ENCODE results near the gene HYCC1.
"Not testable (repeated sequence)": the region's sequence is repeated elsewhere in the genome, so short reads cannot be mapped to it uniquely, and the experiment has no call there.

HYCC1 gene

GRCh38 chr7:22985436-22985835 is 28.5 kb downstream of the HYCC1 start:
- Histone ChIP-seq H3K36me3 (peaks cover 13% of the 10 kb centered on the region), H3K4me3 (no peak overlapping the region), H3K4me2 (no peak overlapping the region), H4K20me1 (no peaks in the 10 kb centered on the region), H3K4me1 (no peaks in the 10 kb centered on the region), H3K9me3 (no peaks in the 10 kb centered on the region), H3K9ac (no peak overlapping the region), H3K27me3 (no peaks in the 10 kb centered on the region), H3K27ac (no peak overlapping the region)
- TF ChIP-seq Cebpa-rat (IDR thresholded peaks at IDR 0.05) = no peak

- no peak for TF ChIP-seq Cebpa-rat (IDR thresholded peaks at IDR 0.05)
- Histone ChIP-seq H3K27me3 (no peaks in the 10 kb centered on the region), H3K27ac (no peak overlapping the region), H3K9ac (no peak overlapping the region), H3K9me3 (no peaks in the 10 kb centered on the region), H3K4me2 (no peak overlapping the region), H4K20me1 (no peaks in the 10 kb centered on the region), H3K36me3 (peaks cover 8% of the 10 kb centered on the region), H3K4me3 (no peak overlapping the region), H3K4me1 (no peaks in the 10 kb centered on the region)
These were observed 30.6 kb downstream of the HYCC1 start for GRCh38 chr7:22983257-22983855.

DNA sequence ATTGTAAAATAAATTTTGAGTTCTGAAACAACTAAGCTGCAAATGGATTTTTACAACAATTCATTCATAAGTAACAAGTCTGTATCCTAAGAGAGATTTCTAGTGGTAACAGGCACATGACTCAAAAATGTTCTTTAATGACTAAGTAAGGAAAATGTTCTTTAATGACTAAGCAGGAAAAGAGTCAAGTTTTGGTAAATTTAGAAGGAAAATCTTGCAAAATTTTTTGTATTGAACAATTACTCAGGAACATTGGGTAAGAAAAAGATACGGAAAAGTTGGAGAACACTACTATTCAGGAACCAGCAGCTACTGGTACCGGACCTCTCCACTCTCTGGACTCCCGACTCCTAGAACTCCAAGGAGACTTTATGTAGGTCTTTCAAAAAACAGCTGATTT is 33.5 kb downstream of the HYCC1 start:
- H3K9ac ChIP-seq = no peak overlapping the region
- H3K4me2 ChIP-seq = no peak overlapping the region
- no peaks in the 10 kb centered on the region for H3K9me3 ChIP-seq
- H3K27ac ChIP-seq = no peak overlapping the region
- TF ChIP-seq Cebpa-rat (IDR thresholded peaks at IDR 0.05) = no peak
- no peak overlapping the region for H3K4me3 ChIP-seq
- no peaks in the 10 kb centered on the region for H3K27me3 ChIP-seq
- H3K4me1 ChIP-seq = no peaks in the 10 kb centered on the region
- H4K20me1 ChIP-seq = no peaks in the 10 kb centered on the region
- peaks cover 19% of the 10 kb centered on the region for H3K36me3 ChIP-seq

- Histone ChIP-seq H3K4me2 (no peak overlapping the region), H3K9ac (no peak overlapping the region), H4K20me1 (no peaks in the 10 kb centered on the region), H3K36me3 (peaks cover 20% of the 10 kb centered on the region), H3K4me3 (no peak overlapping the region), H3K9me3 (no peaks in the 10 kb centered on the region), H3K4me1 (no peaks in the 10 kb centered on the region), H3K27ac (no peak overlapping the region), H3K27me3 (no peaks in the 10 kb centered on the region)
- TF ChIP-seq Cebpa-rat (IDR thresholded peaks at IDR 0.05) = no peak
These were observed 34.1 kb downstream of the HYCC1 start for GRCh38 chr7:22979861-22980260.

DNA sequence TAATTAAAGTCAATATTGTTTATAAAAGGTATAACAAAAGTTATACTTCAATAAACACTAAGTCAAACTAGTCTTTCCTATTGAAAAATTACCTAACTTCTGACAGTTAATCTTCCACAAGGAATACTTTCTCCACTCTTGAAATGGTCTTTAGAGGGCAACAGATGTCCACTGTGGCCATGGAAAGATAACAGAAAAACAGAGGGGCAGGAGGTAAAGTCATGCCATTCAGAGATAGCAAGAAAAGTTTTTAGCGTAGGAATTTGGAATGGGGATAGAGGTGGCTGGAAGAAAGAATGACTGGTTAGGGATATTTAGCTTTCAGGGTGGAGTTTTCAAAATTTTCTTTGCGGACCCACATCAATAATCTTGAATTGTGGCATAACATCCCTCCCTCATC is 34.7 kb downstream of the HYCC1 start:
- no peaks in the 10 kb centered on the region for H3K4me1 ChIP-seq
- no peak overlapping the region for H3K9ac ChIP-seq
- no peak overlapping the region for H3K4me2 ChIP-seq
- H3K4me3 ChIP-seq = no peak overlapping the region
- peaks cover 24% of the 10 kb centered on the region for H3K36me3 ChIP-seq
- no peak overlapping the region for H3K27ac ChIP-seq
- no peak for TF ChIP-seq Cebpa-rat (IDR thresholded peaks at IDR 0.05)
- no peaks in the 10 kb centered on the region for H3K9me3 ChIP-seq
- no peaks in the 10 kb centered on the region for H3K27me3 ChIP-seq
- no peaks in the 10 kb centered on the region for H4K20me1 ChIP-seq

DNA sequence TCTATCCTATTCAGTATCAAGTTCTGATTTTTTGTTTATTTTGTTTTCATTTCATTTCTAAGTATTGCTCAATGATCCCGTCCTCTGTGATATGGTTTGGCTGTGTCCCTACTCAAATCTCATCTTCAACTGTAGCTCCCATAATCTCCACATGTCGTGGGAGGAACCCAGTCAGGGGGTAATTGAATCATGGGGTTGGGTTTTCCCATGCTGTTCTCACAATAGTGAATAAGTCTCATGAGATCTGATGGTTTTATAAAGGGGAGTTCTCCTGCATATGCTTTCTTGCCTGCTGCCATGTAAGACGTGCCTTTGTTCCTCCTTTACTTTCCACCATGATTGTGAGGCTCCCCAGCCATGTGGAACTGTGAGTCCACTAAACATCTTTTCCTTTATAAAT is 39.3 kb downstream of the HYCC1 start:
- not testable (repeated sequence) for H4K20me1 ChIP-seq, H3K9ac ChIP-seq, H3K4me3 ChIP-seq, H3K4me2 ChIP-seq, H3K27me3 ChIP-seq, H3K27ac ChIP-seq, H3K4me1 ChIP-seq, H3K9me3 ChIP-seq
- H3K36me3 ChIP-seq = peaks cover 20% of the 10 kb centered on the region

GRCh38 chr7:22972207-22972606 is 41.7 kb downstream of the HYCC1 start:
- Histone ChIP-seq H4K20me1 (no peaks in the 10 kb centered on the region), H3K9ac (no peak overlapping the region), H3K4me2 (no peak overlapping the region), H3K4me3 (no peak overlapping the region), H3K36me3 (peaks cover 31% of the 10 kb centered on the region), H3K4me1 (no peaks in the 10 kb centered on the region), H3K27ac (no peak overlapping the region), H3K9me3 (no peaks in the 10 kb centered on the region), H3K27me3 (no peaks in the 10 kb centered on the region)
- TF ChIP-seq Cebpa-rat (IDR thresholded peaks at IDR 0.05) = no peak

GRCh38 chr7:22969010-22969431 is 44.9 kb downstream of the HYCC1 start:
- Histone ChIP-seq H3K4me3 (no peak overlapping the region), H3K9me3 (no peaks in the 10 kb centered on the region), H3K9ac (no peak overlapping the region), H4K20me1 (no peaks in the 10 kb centered on the region), H3K4me1 (no peaks in the 10 kb centered on the region), H3K36me3 (peaks cover 13% of the 10 kb centered on the region; the same call in 1 of the 2 replicates), H3K27me3 (no peaks in the 10 kb centered on the region), H3K4me2 (no peak overlapping the region), H3K27ac (no peak overlapping the region)
- TF ChIP-seq Cebpa-rat (IDR thresholded peaks at IDR 0.05) = no peak

All from BLaER1 (cell line).